ENCODE measurements around the gene NPHS1. TPM values are rescaled to one million over a fixed set of nuclear protein-coding genes. Genes with fewer than 3 reads are reported as not detected.
"Not testable (repeated sequence)": the region's sequence is repeated elsewhere in the genome, so short reads cannot be mapped to it uniquely, and the experiment has no call there.

NPHS1 gene
- total RNA-seq, 2 experiments from 2014 or later = not detected

DNA sequence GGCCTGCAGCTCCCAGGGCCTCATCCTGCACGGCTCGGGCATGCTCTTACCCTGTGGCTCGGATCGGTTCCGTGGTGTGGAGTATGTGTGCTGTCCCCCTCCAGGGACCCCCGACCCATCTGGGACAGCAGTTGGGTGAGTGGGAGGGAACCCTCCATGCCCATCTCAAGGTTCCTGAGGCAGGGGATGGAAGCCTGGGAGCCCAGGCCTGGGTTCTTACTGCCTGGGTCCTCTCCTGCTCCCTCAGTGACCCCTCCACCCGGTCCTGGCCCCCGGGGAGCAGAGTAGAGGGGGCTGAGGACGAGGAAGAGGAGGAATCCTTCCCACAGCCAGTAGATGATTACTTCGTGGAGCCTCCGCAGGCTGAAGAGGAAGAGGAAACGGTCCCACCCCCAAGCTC, 19.3 kb upstream of the NPHS1 start:
- CTCF ChIA-PET = no interaction called here
- Mint-ChIP-seq H3K4me3 (no peak overlapping the region), H3K36me3 (ENCODE audit: low read depth) (no peaks in the 10 kb centered on the region), H3K27me3 (ENCODE audit: low read depth) (peaks cover 20% of the 10 kb centered on the region), H3K27ac (no peak overlapping the region), H3K9me3 (ENCODE audit: insufficient read depth) (no peaks in the 10 kb centered on the region), H3K4me1 (ENCODE audit: low read depth) (peaks cover 19% of the 10 kb centered on the region)
- POLR2A ChIA-PET = no interaction called here
- no peak for DNase-seq
- no peak for ATAC-seq

DNA sequence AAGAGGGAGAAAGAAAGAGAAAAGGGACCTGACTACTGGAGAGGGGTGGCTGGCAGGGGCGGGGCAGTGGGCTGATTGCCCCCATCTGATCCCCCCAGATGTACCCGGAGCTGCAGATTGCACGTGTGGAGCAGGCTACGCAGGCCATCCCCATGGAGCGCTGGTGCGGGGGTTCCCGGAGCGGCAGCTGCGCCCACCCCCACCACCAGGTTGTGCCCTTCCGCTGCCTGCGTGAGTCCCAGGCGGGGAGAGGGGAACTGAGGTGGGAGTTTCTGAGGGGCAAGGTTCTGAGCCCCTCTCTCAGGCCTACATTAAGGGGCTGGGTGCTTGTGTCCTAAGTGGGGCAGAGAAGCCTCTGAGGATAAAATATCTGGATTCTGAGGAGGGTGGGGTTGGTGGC, 18.5 kb upstream of the NPHS1 start:
- H3K4me3 Mint-ChIP-seq = no peak overlapping the region
- CTCF ChIA-PET = interaction anchor here (1.7 kb wide), 1 partner anchor 11 kb away, joined by 6 read pairs; no protein-coding TSS in a partner anchor
- no peak for ATAC-seq
- no peak for DNase-seq
- POLR2A ChIA-PET = no interaction called here
- H3K27ac Mint-ChIP-seq = no peak overlapping the region
- peaks cover 23% of the 10 kb centered on the region for H3K27me3 Mint-ChIP-seq (ENCODE audit: low read depth)
- H3K36me3 Mint-ChIP-seq (ENCODE audit: low read depth) = no peaks in the 10 kb centered on the region
- no peaks in the 10 kb centered on the region for H3K9me3 Mint-ChIP-seq (ENCODE audit: insufficient read depth)
- H3K4me1 Mint-ChIP-seq (ENCODE audit: low read depth) = peaks cover 19% of the 10 kb centered on the region

DNA sequence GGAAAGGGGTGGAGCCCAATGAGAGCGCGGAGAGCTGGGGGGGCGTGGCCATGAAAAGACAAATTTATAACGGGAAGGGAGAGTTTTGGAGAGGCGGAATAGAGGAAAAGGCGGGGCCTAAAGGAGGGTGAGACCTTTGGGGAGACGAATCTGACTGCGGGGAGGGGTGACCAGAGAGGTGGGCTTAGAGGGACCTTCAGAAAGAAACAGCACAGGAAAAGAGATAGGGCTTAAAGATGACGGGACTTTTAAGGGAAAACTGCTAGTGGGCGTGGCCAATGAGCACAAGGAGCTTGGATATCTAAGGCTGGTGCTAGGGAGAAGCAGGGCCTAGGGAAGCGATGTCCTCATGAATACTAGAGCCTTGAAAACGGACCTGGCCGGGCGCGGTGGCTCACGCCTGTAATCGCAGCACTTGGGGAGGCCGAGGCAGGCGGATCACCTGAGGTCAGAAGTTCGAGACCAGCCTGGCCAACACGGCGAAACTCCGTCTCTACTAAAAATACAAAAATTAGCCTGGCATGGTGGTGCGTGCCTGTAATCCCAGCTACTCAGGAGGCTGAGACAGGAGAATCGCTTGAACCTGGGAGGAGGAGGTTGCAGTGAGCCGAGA, 17.9 kb upstream of the NPHS1 start:
- peaks cover 25% of the 10 kb centered on the region for H3K27me3 Mint-ChIP-seq (ENCODE audit: low read depth)
- H3K4me1 Mint-ChIP-seq (ENCODE audit: low read depth) = peaks cover 19% of the 10 kb centered on the region
- not testable (repeated sequence) for DNase-seq; H3K36me3 Mint-ChIP-seq (ENCODE audit: low read depth); ATAC-seq; H3K27ac Mint-ChIP-seq; H3K9me3 Mint-ChIP-seq (ENCODE audit: insufficient read depth)
- CTCF ChIA-PET = interaction anchor here (1.0 to 2.2 kb wide), 4 partner anchors 12 to 124 kb away, joined by 3 to 10 read pairs (median 6); partner anchors contain the start of gene SDHAF1
- POLR2A ChIA-PET = interaction anchor here (2.0 kb wide), 1 partner anchor 13 kb away, joined by 6 read pairs; the partner anchor contains the start of gene KIRREL2
- peak overlapping the region; percentile 60 for H3K4me3 Mint-ChIP-seq

DNA sequence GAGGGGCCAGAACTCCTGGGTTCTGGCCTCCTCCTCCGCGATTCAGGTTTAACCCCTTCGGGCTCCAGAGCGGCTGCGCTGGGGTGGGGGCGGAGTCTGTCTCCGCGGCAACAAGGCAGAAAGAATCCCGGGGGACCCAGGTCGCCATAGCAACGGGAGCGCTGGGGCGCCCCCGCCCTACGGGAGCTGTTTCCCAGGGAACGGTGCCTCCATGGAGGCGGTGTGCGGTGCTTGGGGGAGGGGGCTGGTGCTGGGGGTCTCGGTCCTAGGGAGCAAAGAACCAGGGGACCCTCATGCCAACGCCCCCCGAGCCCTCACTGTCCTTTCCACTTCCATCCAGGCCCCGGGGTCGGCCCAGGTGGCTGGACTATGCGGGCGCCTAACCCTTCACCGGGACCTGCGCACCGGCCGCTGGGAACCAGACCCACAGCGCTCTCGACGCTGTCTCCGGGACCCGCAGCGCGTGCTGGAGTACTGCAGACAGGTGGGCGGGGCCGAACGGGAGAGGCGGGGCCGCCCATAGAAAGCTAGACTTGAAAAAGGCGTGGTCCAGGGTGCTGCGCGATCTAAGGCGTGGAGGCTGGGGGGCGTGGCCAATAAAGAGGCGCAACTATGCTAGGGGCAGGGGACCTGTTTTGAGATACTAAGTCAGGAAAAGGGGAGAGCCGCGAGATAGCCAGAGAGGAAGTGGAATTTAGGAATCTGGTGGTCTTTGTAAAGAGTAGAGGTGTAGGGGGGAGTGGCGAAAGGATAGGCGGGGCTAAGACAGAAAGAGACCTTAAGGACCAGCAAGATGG, 17.2 kb upstream of the NPHS1 start:
- peaks cover 28% of the 10 kb centered on the region for H3K27me3 Mint-ChIP-seq (ENCODE audit: low read depth)
- peak overlapping the region; percentile 2 for H3K27ac Mint-ChIP-seq
- H3K9me3 Mint-ChIP-seq (ENCODE audit: insufficient read depth) = no peaks in the 10 kb centered on the region
- ChIA-PET POLR2A (interaction anchor here (0.7 to 2.0 kb wide), 2 partner anchors 13 to 29 kb away, joined by 4 to 6 read pairs; partner anchors contain the start of gene KIRREL2), CTCF (interaction anchor here (1.0 to 2.2 kb wide), 4 partner anchors 12 to 125 kb away, joined by 3 to 10 read pairs (median 6); partner anchors contain the start of gene SDHAF1)
- H3K4me3 Mint-ChIP-seq = peak overlapping the region; percentile 60
- DNase-seq = peak; percentile 90
- H3K4me1 Mint-ChIP-seq (ENCODE audit: low read depth) = peaks cover 19% of the 10 kb centered on the region
- peak; percentile 88 for ATAC-seq
- no peaks in the 10 kb centered on the region for H3K36me3 Mint-ChIP-seq (ENCODE audit: low read depth)

DNA sequence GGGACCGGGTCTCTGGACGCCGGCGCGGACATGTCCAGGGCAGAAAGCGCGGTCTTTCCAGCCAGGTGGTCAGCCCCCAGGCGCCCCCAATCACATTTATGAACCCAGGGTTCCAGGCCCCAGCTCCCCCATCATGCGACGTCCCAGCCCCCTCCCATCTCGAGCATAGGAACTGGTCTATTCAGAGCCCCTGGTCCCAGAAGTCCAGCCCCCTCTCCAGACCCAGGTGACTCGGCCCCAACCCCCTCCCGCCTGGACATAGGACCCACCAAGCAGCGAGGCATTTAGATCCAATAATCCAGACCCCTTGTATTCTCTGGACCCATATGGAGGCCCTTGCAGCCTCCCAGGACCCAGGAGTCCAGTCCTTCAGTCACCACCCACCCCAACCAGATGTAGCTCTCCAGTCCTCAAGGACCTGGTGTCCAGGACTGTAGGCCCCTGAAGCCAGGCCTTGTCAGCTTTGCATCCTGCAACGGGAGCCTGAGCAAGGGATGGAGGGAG, 16.6 kb upstream of the NPHS1 start:
- ATAC-seq (no peak), DNase-seq (no peak)
- POLR2A ChIA-PET = interaction anchor here (0.7 to 2.0 kb wide), 2 partner anchors 12 to 29 kb away, joined by 4 to 6 read pairs; partner anchors contain the start of gene KIRREL2
- H3K27me3 Mint-ChIP-seq (ENCODE audit: low read depth) = peaks cover 28% of the 10 kb centered on the region
- CTCF ChIA-PET = interaction anchor here (2.2 kb wide), 1 partner anchor 63 kb away, joined by 10 read pairs; no protein-coding TSS in a partner anchor
- no peaks in the 10 kb centered on the region for H3K9me3 Mint-ChIP-seq (ENCODE audit: insufficient read depth)
- no peak overlapping the region for H3K27ac Mint-ChIP-seq
- H3K4me3 Mint-ChIP-seq = peak overlapping the region; percentile 55
- H3K4me1 Mint-ChIP-seq (ENCODE audit: low read depth) = peaks cover 19% of the 10 kb centered on the region
- H3K36me3 Mint-ChIP-seq (ENCODE audit: low read depth) = no peaks in the 10 kb centered on the region

DNA sequence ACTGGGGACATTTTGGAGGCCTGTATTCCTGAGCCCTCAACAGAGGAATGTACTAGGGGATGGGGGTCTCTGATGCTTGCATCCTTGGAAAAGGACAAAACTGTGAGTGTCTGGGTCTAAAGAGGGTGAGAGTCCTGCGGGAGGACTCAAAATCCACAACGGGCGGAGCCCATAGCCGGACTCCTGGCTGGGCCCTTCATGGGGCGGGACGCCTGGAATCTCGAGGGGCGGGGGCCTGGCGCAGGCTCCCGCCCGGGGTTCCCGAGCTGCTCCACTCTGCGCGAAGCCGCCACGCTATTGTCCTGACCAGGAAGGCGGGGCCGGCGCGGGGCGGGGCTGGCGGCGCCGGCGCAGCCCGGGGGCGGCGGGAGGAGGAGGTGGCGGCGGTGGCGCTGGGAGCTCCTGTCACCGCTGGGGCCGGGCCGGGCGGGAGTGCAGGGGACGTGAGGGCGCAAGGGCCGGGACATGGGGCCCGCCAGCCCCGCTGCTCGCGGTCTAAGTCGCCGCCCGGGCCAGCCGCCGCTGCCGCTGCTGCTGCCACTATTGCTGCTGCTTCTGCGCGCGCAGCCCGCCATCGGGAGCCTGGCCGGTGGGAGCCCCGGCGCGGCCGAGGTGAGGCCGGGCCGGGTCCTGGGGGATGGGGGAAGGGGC, 16.0 kb upstream of the NPHS1 start, which contains the start of gene APLP1:
TSS of gene APLP1 (plus strand) at position 403 of the 651 bp plus-strand sequence. CDS start at position 466, 63 bp downstream.
- Mint-ChIP-seq H3K9me3 (ENCODE audit: insufficient read depth) (no peaks in the 10 kb centered on the region), H3K36me3 (ENCODE audit: low read depth) (no peaks in the 10 kb centered on the region), H3K4me1 (ENCODE audit: low read depth) (peaks cover 19% of the 10 kb centered on the region), H3K4me3 (peak within 1 kb of the TSS; percentile 55), H3K27me3 (ENCODE audit: low read depth) (peaks cover 28% of the 10 kb centered on the region), H3K27ac (no peak within 1 kb of the TSS)
- ChIA-PET POLR2A (interaction anchor here (0.7 to 2.0 kb wide), 2 partner anchors 11 to 30 kb away, joined by 4 to 6 read pairs; partner anchors contain the start of gene KIRREL2), CTCF (interaction anchor here (2.2 kb wide), 1 partner anchor 63 kb away, joined by 10 read pairs; no protein-coding TSS in a partner anchor)
- peak; percentile 74 for ATAC-seq
- DNase-seq = peak; percentile 66

DNA sequence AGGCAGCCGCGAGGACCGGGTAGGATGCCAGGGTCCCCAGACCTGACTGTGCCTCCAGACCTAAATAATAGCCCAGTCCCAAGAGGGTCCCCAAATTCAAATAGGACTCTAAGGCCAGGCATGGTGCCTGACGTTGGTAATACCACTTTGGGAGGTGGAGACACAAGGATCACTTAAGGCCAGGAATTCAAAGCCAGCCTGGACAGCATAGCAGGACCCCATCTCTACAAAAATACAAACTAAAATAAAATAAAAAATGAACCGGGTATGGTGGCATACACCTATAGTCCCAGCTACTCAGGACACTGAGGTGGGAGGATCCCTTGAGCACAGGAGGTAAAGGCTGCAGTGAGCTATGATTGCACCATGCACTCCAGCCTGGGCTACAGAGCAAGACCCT, 10.7 kb upstream of the NPHS1 start:
- CTCF ChIA-PET = no interaction called here
- H3K9me3 Mint-ChIP-seq (ENCODE audit: insufficient read depth) = no peaks in the 10 kb centered on the region
- POLR2A ChIA-PET = no interaction called here
- peaks cover 52% of the 10 kb centered on the region for H3K27me3 Mint-ChIP-seq (ENCODE audit: low read depth)
- no peak for ATAC-seq
- H3K4me1 Mint-ChIP-seq (ENCODE audit: low read depth) = peaks cover 4% of the 10 kb centered on the region
- no peak overlapping the region for H3K27ac Mint-ChIP-seq
- no peak overlapping the region for H3K4me3 Mint-ChIP-seq
- no peaks in the 10 kb centered on the region for H3K36me3 Mint-ChIP-seq (ENCODE audit: low read depth)
- no peak for DNase-seq

DNA sequence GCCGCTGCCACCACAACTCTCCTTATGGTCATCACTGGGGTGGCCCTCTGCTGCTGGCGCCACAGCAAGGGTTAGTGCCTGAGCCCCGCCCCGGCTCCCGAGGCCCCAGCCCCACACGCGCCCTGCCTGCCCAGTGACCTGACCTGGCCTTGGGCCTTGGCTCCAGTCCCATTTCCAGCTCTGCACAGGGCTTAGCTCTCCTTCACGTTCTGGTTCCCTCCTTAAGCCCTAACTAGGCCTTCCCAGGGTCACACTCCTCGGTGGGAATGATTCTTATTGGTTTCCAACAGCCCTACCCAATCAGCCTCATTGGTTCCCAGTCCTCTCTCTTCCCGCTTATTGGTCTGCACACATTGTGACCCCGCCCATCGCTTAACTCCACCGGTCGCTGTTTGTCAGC, 10.2 kb upstream of the NPHS1 start:
- Mint-ChIP-seq H3K4me3 (no peak overlapping the region), H3K9me3 (ENCODE audit: insufficient read depth) (no peaks in the 10 kb centered on the region), H3K27me3 (ENCODE audit: low read depth) (peaks cover 50% of the 10 kb centered on the region), H3K4me1 (ENCODE audit: low read depth) (peaks cover 2% of the 10 kb centered on the region), H3K27ac (no peak overlapping the region), H3K36me3 (ENCODE audit: low read depth) (no peaks in the 10 kb centered on the region)
- ChIA-PET POLR2A (no interaction called here), CTCF (no interaction called here)
- ATAC-seq (no peak), DNase-seq (no peak)

DNA sequence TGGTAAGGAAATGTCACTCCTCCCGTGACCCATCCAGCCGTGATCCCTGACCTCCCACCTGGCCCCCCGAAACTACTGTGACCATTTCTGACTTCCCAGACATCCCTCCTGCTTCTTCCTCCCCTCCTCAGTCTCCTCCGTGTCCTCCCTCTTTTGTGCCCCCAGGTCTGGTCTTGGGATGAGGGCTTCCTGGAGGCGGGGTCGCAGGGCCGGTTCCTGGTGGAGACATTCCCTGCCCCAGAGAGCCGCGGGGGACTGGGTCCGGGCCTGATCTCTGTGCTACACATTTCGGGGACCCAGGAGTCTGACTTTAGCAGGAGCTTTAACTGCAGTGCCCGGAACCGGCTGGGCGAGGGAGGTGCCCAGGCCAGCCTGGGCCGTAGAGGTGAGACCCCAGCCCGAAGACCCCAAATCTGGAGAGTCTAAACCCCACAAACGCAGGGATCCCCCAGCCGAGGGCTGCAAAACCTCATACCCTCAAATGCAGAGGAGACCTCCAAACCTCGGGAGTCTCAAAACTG, 9.4 kb upstream of the NPHS1 start:
- Mint-ChIP-seq H3K36me3 (ENCODE audit: low read depth) (no peaks in the 10 kb centered on the region), H3K4me3 (no peak overlapping the region), H3K9me3 (ENCODE audit: insufficient read depth) (no peaks in the 10 kb centered on the region), H3K4me1 (ENCODE audit: low read depth) (peaks cover 9% of the 10 kb centered on the region), H3K27ac (no peak overlapping the region), H3K27me3 (ENCODE audit: low read depth) (peaks cover 48% of the 10 kb centered on the region)
- ATAC-seq = no peak
- POLR2A ChIA-PET = no interaction called here
- CTCF ChIA-PET = no interaction called here
- no peak for DNase-seq

DNA sequence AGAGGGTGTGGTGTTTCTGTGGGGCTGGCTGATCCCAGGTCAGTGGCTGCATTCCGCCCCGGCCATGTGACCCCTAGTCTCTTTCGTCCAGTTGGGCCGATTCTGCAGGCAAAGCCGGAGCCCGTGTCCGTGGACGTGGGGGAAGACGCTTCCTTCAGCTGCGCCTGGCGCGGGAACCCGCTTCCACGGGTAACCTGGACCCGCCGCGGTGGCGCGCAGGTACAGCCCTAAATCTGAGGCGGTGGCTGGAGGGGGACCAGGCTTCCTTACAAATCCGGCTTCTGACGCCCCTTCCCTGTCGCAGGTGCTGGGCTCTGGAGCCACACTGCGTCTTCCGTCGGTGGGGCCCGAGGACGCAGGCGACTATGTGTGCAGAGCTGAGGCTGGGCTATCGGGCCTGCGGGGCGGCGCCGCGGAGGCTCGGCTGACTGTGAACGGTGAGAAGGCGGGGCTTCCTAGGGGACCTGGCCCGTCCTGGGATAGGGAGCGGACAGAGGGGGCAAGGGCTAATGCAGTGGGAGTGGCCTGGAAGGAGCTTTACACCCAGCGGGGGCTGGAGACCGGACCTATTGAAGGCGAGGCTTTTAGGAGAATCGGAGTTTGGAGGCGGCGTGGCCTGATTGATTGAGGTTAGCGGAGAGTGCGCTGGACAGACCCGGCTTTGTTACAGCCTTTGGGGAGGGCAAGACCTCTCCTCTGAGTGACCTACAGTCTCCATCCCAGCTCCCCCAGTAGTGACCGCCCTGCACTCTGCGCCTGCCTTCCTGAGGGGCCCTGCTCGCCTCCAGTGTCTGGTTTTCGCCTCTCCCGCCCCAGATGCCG, 8.7 kb upstream of the NPHS1 start:
- no peak for ATAC-seq
- CTCF ChIA-PET = no interaction called here
- peaks cover 45% of the 10 kb centered on the region for H3K27me3 Mint-ChIP-seq (ENCODE audit: low read depth)

DNA sequence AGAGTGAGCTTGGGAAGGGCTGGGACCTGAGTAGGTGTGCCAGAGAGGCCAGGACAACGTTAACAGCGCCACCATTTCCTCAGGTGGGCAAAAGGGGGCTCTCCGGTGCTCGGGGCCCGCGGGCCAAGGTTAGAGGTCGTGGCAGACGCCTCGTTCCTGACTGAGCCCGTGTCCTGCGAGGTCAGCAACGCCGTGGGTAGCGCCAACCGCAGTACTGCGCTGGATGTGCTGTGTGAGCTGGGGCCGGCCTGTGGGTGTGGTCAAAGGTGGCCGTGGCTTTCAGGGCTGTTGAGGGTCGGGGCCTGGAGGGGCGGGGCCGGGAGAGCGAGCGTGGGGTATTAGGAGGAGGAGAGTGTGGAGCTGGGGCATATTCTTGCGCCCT, 8.1 kb upstream of the NPHS1 start:
- ChIA-PET CTCF (no interaction called here), POLR2A (no interaction called here)
- Mint-ChIP-seq H3K36me3 (ENCODE audit: low read depth) (no peaks in the 10 kb centered on the region), H3K27ac (no peak overlapping the region), H3K4me1 (ENCODE audit: low read depth) (peaks cover 9% of the 10 kb centered on the region), H3K27me3 (ENCODE audit: low read depth) (peaks cover 46% of the 10 kb centered on the region), H3K4me3 (no peak overlapping the region), H3K9me3 (ENCODE audit: insufficient read depth) (no peaks in the 10 kb centered on the region)
- ATAC-seq = no peak
- DNase-seq = no peak

More for the DNA sequence above, 8.7 kb upstream of the NPHS1 start:
- POLR2A ChIA-PET = no interaction called here
- Mint-ChIP-seq H3K36me3 (ENCODE audit: low read depth) (no peaks in the 10 kb centered on the region), H3K4me1 (ENCODE audit: low read depth) (peaks cover 9% of the 10 kb centered on the region), H3K4me3 (no peak overlapping the region), H3K9me3 (ENCODE audit: insufficient read depth) (no peaks in the 10 kb centered on the region), H3K27ac (no peak overlapping the region)
- DNase-seq = no peak
